GM12891 (cell line): ENCODE results near the gene GASK1B.

Experiments used
- DNase-seq: peaks from one replicate; pipeline ENCODE4 v3.0.0; 2011; ENCODE audit warnings: low spot score; ENCODE audit not compliant: insufficient read length
- FAIRE-seq: peaks from 2 replicates; lab custom pipeline; 2011; peaks lifted over from hg19 to GRCh38; lab: Jason Lieb, UNC
- PAX5 ChIP-seq: IDR thresholded peaks from 2 replicates; pipeline ENCODE4 v1.6.1; 2011; ENCODE audit warnings: low read length, moderate library complexity, mild to moderate bottlenecking; ENCODE audit not compliant: insufficient read depth, severe bottlenecking
- POLR2A ChIP-seq: IDR thresholded peaks from 2 replicates; pipeline ENCODE4 v1.6.1; 2011; ENCODE audit warnings: low read depth, low read length, control low read depth
- POLR2AphosphoS5 ChIP-seq: IDR thresholded peaks from 2 replicates; pipeline ENCODE4 v1.6.1; 2011; ENCODE audit warnings: low read depth, low read length, control low read depth
- POU2F2 ChIP-seq: IDR thresholded peaks from 2 replicates; pipeline ENCODE4 v1.6.1; 2011; ENCODE audit warnings: low read depth, mild to moderate bottlenecking, control low read depth, low read length, moderate library complexity
- SPI1 ChIP-seq: IDR thresholded peaks from 2 replicates; pipeline ENCODE4 v1.6.1; 2011; ENCODE audit warnings: low read depth, low read length, control low read depth
- TAF1 ChIP-seq: IDR thresholded peaks from 2 replicates; pipeline ENCODE4 v1.6.1; 2011; ENCODE audit warnings: low read depth, low read length, control low read depth

The GASK1B gene

DNA sequence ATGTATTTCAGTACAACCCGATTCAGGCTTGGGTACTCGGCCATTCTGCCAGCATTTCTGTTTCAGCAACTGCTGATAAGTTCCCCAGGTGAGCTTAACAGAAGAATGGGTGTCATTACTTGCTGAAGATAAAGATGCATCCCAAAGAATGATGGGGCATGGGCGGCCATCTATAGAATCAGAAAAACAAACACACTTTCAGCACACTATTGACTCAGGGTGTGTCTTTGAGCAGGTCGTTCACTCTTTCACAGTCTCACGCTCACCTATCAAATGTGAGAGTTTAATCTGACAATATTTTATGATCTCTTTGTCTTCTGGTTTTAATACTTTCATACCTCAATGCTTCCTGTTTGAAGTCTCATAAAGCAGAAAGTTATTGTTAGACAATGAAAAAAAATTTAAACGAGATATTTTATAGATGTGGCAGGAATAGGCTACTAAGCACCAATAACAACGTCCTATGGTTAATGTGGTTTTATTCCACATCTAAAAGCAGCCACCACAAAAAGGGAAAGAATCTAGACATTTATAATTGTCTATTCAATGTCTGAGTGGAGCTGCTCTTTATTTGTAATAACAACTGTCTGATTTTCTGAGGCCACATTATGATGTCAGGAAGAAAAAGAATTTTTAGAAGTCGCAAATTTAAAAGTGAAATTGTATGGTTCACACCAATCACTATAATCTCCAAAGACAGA is 17.0 kb downstream of the GASK1B start:
- no peak for TF ChIP-seq TAF1
- no peak for TF ChIP-seq POU2F2
- TF ChIP-seq POLR2A: no peak
- TF ChIP-seq PAX5: no peak
- TF ChIP-seq POLR2AphosphoS5: no peak
- TF ChIP-seq SPI1: no peak
- no peak for DNase-seq
- no peak for FAIRE-seq

DNA sequence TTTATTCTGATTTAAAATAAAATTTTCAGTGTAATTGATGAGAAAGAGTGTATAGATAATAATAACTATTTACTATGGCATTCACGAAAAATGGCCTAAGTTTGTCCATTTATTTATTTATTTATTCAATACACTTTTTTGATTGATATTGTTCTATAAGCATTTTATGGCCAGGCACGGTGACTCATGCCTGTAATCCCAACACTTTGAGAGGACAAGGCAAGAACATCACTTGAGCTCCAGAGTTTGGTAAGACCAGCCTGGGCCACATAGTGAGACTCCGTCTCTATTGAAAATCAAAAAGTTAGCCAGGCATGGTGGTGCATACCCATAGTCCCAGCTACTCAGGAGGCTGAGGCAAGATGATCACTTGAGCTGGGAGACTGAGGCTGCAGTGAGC is 25.7 kb downstream of the GASK1B start:
- DNase-seq (no peak), FAIRE-seq (no peak)
- TF ChIP-seq POLR2A (no peak), PAX5 (no peak), POLR2AphosphoS5 (no peak), TAF1 (no peak), SPI1 (no peak), POU2F2 (no peak)

DNA sequence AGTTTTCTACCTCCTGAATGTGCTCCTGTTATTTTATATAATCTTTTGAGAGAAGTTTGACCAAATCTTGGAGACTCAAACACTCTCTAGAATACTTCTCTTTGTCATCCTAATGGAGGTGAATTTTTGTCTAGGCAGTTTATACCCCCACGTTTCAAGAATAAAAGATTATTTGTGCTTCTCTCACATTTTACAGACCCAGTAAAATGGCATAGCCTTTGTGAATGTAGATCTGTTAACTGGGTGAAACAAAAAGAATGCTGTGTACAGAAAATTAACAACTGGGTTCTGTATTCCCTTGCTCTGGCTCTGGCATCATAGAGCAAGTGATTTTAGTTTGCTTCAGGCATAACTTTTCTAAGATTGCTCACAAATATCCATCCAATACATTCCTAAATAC is 26.1 kb downstream of the GASK1B start:
- FAIRE-seq: no peak
- TF ChIP-seq POLR2AphosphoS5: no peak
- DNase-seq: no peak

DNA sequence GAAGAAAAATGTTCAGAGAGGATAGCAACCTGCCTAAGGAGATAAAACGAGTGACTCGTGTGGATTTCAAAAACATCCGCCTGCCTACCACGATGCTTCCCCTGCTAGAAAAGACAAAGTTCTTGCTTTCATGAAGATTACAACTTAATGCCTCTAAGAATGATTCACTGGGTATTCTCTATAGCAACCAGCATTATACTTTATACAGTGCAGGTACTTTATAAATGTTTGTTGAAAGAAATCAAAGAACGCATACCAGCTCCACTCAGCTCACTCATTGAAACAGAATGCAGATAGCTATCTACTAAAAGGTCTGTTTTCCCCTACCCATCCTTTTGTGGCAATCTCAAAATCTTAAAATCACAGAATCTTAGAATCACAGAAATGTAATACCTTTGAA is 33.7 kb downstream of the GASK1B start:
- no peak for TF ChIP-seq POLR2AphosphoS5
- no peak for TF ChIP-seq SPI1
- no peak for TF ChIP-seq PAX5
- TF ChIP-seq POLR2A: no peak
- no peak for TF ChIP-seq POU2F2
- no peak for TF ChIP-seq TAF1
- DNase-seq: no peak
- FAIRE-seq: no peak

DNA sequence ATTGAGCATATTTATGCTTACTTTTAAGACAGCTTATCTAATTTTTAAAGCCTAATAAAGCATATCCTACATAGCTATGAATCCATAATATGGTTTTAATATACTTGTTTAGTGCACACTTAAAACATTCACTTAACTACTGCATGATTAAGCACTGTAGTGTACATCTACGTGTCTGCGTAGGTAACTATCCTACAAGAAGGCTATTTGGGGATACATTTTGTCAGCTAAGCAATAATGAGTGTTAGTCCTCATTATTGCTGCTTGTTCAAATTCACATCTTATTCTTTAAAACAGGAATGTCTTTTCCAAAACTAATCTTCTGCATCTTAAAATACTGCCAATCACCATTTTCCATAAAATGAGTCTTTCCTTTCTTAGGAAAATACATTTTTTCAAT is 38.6 kb downstream of the GASK1B start:
- FAIRE-seq: no peak
- no peak for DNase-seq
- no peak for TF ChIP-seq TAF1
- no peak for TF ChIP-seq PAX5
- TF ChIP-seq POU2F2: no peak
- no peak for TF ChIP-seq POLR2AphosphoS5
- no peak for TF ChIP-seq SPI1
- TF ChIP-seq POLR2A: no peak

DNA sequence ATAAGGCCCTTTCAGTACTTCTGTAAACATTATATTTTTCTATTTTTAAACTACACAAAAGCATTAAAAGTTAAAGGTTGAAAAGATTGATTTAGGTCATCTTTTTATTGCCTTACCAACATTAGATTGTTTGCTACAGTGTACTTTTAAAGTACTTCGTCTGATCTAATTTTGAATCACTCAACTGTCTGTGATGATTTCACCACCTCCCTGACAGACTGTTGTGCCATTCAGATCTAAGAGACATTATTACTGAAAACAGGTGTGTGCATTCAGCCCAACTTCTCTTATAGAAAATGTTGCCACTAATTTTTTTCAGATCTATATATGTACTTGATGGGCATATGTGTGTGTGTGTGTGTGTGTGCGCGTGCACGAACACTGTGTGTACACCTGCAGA is 39.3 kb downstream of the GASK1B start:
- FAIRE-seq: no peak
- TF ChIP-seq POLR2A (no peak), SPI1 (no peak), POLR2AphosphoS5 (no peak), PAX5 (no peak), TAF1 (no peak), POU2F2 (no peak)
- no peak for DNase-seq

DNA sequence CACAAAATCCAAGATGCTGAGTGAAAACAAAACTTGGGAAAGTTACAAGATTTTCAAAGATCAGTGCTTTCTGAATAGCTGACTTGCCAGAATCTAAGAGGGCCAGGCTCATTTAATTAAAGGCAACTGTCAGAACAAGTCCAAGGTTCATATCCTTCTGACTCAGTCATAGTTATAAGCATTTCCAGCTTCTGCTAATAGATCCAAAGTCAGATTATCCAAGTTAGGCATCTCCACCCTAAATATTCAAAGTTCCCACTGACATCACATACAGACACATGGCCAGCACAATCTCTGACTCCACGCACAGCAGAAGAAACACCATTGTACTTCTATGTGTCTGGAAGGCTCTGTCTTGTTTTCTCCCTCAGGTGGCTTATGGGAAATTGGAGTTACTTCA is 41.8 kb downstream of the GASK1B start:
- no peak for FAIRE-seq
- no peak for DNase-seq
- no peak for TF ChIP-seq PAX5
- TF ChIP-seq POLR2AphosphoS5: no peak
- TF ChIP-seq POLR2A: no peak
- no peak for TF ChIP-seq TAF1
- no peak for TF ChIP-seq SPI1
- TF ChIP-seq POU2F2: no peak

DNA sequence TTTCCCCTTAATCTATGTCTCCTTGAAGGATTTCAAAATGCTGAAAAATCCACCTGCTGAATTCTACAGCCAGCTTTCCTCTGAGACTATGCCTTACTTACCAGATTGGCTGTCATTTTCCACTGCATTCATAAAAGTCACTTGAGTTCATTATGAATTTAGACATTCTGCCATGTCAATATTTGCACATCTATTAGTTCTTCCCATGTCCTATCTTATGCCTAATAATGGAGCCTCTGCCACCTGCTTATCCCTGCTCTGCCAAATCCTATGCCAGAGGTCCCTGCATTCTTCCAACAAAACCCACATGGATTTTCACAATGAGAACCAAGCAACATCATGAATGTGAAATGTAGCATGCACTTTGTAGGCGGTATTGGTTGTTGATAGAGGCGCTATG is 42.6 kb downstream of the GASK1B start:
- FAIRE-seq: no peak
- no peak for DNase-seq
- TF ChIP-seq TAF1 (no peak), SPI1 (no peak), POU2F2 (no peak), POLR2A (no peak), POLR2AphosphoS5 (no peak), PAX5 (no peak)

DNA sequence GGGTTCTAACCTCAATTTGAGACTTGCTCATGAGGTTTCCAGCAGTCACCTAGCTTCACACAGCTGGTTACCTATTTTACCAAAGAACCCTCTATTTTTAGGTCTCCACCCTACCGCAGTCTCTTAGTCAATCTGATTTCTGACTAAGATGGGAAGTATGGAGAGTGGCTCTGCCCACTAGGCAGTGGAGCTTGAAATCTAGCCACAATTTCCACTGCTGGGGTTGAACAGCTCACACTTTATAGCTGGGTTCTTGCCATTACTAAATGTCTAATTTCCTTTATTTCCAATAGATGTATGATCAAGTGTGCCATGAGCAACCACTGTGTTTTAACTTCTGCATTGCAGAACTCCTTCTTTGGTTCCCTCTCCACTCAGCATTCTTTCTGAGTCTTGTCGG is 43.1 kb downstream of the GASK1B start:
- DNase-seq (no peak), FAIRE-seq (no peak)
- TF ChIP-seq SPI1: no peak
- no peak for TF ChIP-seq PAX5
- no peak for TF ChIP-seq POU2F2
- TF ChIP-seq TAF1: no peak
- TF ChIP-seq POLR2AphosphoS5: no peak
- TF ChIP-seq POLR2A: no peak

DNA sequence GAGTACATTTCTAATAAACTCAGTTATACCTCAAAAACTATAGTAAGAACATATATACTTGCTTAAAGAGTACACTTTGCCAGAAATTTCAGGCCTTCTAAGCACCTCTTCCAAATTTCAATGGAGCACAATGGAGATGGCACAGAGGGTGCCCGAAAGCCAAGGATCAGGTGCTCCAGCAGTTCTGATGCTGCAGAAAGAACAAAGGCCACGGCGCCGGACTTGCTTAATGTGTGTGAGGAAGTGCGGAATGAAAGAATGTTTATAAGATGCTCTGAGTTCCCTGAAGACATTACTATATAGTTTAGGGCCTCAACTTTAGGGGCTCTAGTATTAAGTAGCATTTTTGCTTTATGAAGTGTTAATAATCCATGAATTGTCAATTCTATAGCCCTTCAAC is 44.3 kb downstream of the GASK1B start:
- no peak for DNase-seq
- TF ChIP-seq TAF1: no peak
- TF ChIP-seq POLR2AphosphoS5: no peak
- no peak for TF ChIP-seq PAX5
- TF ChIP-seq POU2F2: no peak
- no peak for TF ChIP-seq SPI1
- TF ChIP-seq POLR2A: no peak
- no peak for FAIRE-seq

DNA sequence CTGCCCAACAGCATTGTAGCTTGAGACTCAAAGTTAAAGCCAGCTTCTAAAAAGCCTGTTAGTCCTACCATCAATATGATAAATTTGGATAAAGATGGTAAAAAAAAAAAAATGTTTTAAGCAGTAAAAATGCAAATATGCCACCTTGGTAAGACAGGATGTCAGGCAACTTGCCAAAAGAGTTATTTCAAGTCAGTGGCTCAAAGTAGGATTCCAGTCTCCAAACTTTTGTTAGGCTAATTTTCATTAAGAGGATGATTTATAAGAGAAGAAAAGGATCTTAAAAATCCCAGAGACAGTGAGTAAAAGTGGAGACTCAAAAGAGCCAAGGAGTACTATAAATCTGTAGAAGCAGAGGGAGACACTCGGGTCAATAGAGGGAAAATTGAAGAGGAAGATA is 47.5 kb downstream of the GASK1B start:
- FAIRE-seq (no peak), DNase-seq (no peak)
- no peak for TF ChIP-seq POU2F2
- TF ChIP-seq POLR2A: no peak
- no peak for TF ChIP-seq PAX5
- no peak for TF ChIP-seq TAF1
- TF ChIP-seq SPI1: no peak
- no peak for TF ChIP-seq POLR2AphosphoS5
